HCT116 (cell line): ENCODE measurements around the gene ENTR1.

Experiments
- CTCF ChIP-seq, 3 experiments: fragments of 200-600 bp in 1 of 3; sonication (generic) in 1 of 3; IDR thresholded peaks in 2 of 3; conservative IDR thresholded peaks in 1 of 3; 2 replicates each; pipeline ENCODE4 v1.5.1; 2012 to 2017; ENCODE audit warnings: low read depth in 2 of 3, low read length in 2 of 3, antibody characterized with exemption in 1 of 3, borderline replicate concordance in 1 of 3, control low read depth in 1 of 3, mild to moderate bottlenecking in 1 of 3, mixed read lengths in 1 of 3, mixed run types in 1 of 3, moderate library complexity in 1 of 3; ENCODE audit not compliant: insufficient read depth in 1 of 3
- EZH2 ChIP-seq: fragments of 200-600 bp; sonication (generic); IDR thresholded peaks from 2 replicates; pipeline ENCODE4 v1.6.1; 2017; ENCODE audit warnings: antibody characterized with exemption, mixed run types
- EZH2phosphoT487 ChIP-seq: fragments of 200-600 bp; IDR thresholded peaks from 2 replicates; pipeline ENCODE4 v1.6.1; 2018; ENCODE audit warnings: antibody characterized with exemption, borderline replicate concordance
- MAX ChIP-seq: IDR thresholded peaks from 2 replicates; pipeline ENCODE4 v1.6.1; 2012
- POLR2A ChIP-seq: IDR thresholded peaks from 2 replicates; pipeline ENCODE4 v1.7.0; 2011; ENCODE audit warnings: borderline replicate concordance; ENCODE audit not compliant: insufficient read depth, insufficient read length; ENCODE audit errors: extremely low read depth
- POLR2AphosphoS5 ChIP-seq: IDR thresholded peaks from 2 replicates; pipeline ENCODE4 v1.6.1; 2011; ENCODE audit warnings: mild to moderate bottlenecking, low read depth, low read length, moderate library complexity
- SRF ChIP-seq: IDR thresholded peaks from 2 replicates; pipeline ENCODE4 v1.6.1; 2012; ENCODE audit warnings: low read depth
- YY1 ChIP-seq: IDR thresholded peaks from 2 replicates; pipeline ENCODE4 v1.6.1; 2011; ENCODE audit warnings: low read length, low read depth, moderate library complexity, mild to moderate bottlenecking; ENCODE audit not compliant: insufficient replicate concordance; ENCODE audit errors: extremely low read depth
- ZNF274 ChIP-seq: fragments of 200-500 bp; sonication (Bioruptor generic); IDR thresholded peaks from 2 replicates; pipeline ENCODE4 v1.6.1; 2014; ENCODE audit warnings: mild to moderate bottlenecking, low read depth, low read length, inconsistent platforms

GRCh38 chr9:136374183-136374575 lies 36.2 kb downstream of the ENTR1 start:
- TF ChIP-seq CTCF (IDR thresholded peaks at IDR 0.05 in 2 of 3, conservative IDR thresholded peaks at IDR 0.05 in 1 of 3; ENCODE audit: borderline replicate concordance in 1 of 3, insufficient read depth in 1 of 3, low read depth in 2 of 3, low read length in 2 of 3) (no peak), YY1 (no peak), MAX (no peak), ZNF274 (no peak), EZH2 (no peak), SRF (no peak), EZH2phosphoT487 (no peak), POLR2A (no peak), POLR2AphosphoS5 (no peak)
